Measurements from ENCODE around the gene RAB34. TPM values are rescaled to one million over a fixed set of nuclear protein-coding genes. Genes with fewer than 3 reads are reported as not detected.
A peak's percentile ranks its signal among the peaks of the same experiment; 100 is the strongest.

The RAB34 gene
- total and polyA plus RNA-seq, 2 donors (not counting 1 experiment from before 2014, with no cell fraction given): 17.1 to 18.0 TPM

DNA sequence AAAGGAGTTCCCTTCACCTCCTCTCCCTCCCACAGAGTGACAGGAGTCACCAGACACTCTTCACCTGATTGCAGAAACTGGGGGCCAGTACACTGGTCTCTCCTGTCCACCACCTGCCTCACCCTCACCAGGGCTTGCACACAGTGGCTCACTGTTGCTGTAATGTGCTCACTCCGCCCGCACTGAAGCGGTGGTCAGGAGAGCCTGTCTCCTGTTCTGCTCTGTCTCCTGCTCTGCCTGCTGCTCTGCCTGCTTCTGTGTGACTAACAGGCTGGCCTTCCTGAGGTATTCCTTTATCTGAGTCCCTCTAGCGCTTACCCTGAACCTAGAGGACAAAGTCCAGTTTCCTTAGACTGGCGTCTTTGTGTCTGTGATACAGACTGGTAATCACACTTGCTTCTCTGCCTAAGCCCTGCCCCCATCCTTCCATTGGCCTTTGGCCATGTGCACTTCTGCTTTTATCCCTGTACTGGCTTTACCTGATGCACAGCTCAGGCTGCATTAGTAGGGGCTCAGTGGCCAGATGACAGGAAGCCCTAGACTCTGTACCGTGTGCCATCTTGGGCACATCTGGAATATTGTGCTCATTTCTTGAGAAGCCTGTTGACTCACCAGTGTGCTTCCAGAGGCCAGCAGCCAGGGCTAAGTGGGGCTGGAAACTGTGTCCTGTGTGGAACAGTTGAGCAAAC lies 19.3 kb downstream of the RAB34 start:
- no peak for TF ChIP-seq EZH2 (IDR thresholded peaks at IDR 0.05; ENCODE audit: borderline replicate concordance, insufficient read depth, low read depth, low read length, poor library complexity, severe bottlenecking)
- TF ChIP-seq, protein P1, sequence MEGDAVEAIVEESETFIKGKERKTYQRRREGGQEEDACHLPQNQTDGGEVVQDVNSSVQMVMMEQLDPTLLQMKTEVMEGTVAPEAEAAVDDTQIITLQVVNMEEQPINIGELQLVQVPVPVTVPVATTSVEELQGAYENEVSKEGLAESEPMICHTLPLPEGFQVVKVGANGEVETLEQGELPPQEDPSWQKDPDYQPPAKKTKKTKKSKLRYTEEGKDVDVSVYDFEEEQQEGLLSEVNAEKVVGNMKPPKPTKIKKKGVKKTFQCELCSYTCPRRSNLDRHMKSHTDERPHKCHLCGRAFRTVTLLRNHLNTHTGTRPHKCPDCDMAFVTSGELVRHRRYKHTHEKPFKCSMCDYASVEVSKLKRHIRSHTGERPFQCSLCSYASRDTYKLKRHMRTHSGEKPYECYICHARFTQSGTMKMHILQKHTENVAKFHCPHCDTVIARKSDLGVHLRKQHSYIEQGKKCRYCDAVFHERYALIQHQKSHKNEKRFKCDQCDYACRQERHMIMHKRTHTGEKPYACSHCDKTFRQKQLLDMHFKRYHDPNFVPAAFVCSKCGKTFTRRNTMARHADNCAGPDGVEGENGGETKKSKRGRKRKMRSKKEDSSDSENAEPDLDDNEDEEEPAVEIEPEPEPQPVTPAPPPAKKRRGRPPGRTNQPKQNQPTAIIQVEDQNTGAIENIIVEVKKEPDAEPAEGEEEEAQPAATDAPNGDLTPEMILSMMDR (IDR thresholded peaks at IDR 0.05): no peak
- no peaks in the 10 kb centered on the region for H4K20me1 ChIP-seq (ENCODE audit: control insufficient read depth, insufficient read depth, low read length, poor library complexity, severe bottlenecking)
- peak overlapping the region; percentile 23 for H3K27ac Mint-ChIP-seq
- H3K4me2 ChIP-seq (replicated peaks; ENCODE audit: low read depth, low read length, poor library complexity, severe bottlenecking): no peak overlapping the region
- H3K9me3 Mint-ChIP-seq (ENCODE audit: insufficient read depth): no peaks in the 10 kb centered on the region
- ChIA-PET CTCF (no interaction called here), POLR2A (no interaction called here)
- intact Hi-C loops (cut with micrococcal nuclease): no loop called here
- no peaks in the 10 kb centered on the region for H3K27me3 ChIP-seq (replicated peaks in 1 of 4; ENCODE audit: control extremely low read depth in 1 of 4, control insufficient read depth in 3 of 4, insufficient read depth in 4 of 4, low read length in 3 of 4)
- H2AFZ ChIP-seq (ENCODE audit: insufficient read depth, low read depth, low read length, poor library complexity, severe bottlenecking): no peak overlapping the region
- peaks cover 12 to 96% of the 10 kb centered on the region in 2 experiments for H3K36me3 ChIP-seq (replicated peaks in 1 of 2; ENCODE audit: control extremely low read depth in 1 of 2, control insufficient read depth in 1 of 2, extremely low read depth in 1 of 2, insufficient read depth in 2 of 2, low read length in 1 of 2)
- DNase-seq: no peak
- no peak overlapping the region for H3K27ac ChIP-seq (ENCODE audit: low read length in 2 of 2)
- no peak overlapping the region for H3K4me3 ChIP-seq (ENCODE audit: control extremely low read depth in 1 of 5, extremely low read depth in 1 of 5, insufficient read depth in 1 of 5, low read depth in 2 of 5, low read length in 4 of 5)
- no peaks in the 10 kb centered on the region for H3K4me1 Mint-ChIP-seq
- no peak for ATAC-seq (ENCODE audit: low read depth)
- H3K79me2 ChIP-seq (ENCODE audit: control insufficient read depth, insufficient read depth, low read length): no peaks in the 10 kb centered on the region
- H3K27me3 Mint-ChIP-seq: no peaks in the 10 kb centered on the region
- H3K4me3 Mint-ChIP-seq: no peak overlapping the region
- no peak overlapping the region for H3K9ac ChIP-seq (ENCODE audit: low read length)
- WGBS (ENCODE audit: insufficient coverage): 95% methylated on average over 6 of the region's 6 CpGs
- H3K4me1 ChIP-seq (ENCODE audit: control insufficient read depth in 2 of 2, insufficient read depth in 2 of 2, low read length in 2 of 2): no peaks in the 10 kb centered on the region
- no peaks in the 10 kb centered on the region for H3K9me3 ChIP-seq (ENCODE audit: control extremely low read depth in 1 of 3, control insufficient read depth in 2 of 3, insufficient read depth in 1 of 3, low read length in 2 of 3)

DNA sequence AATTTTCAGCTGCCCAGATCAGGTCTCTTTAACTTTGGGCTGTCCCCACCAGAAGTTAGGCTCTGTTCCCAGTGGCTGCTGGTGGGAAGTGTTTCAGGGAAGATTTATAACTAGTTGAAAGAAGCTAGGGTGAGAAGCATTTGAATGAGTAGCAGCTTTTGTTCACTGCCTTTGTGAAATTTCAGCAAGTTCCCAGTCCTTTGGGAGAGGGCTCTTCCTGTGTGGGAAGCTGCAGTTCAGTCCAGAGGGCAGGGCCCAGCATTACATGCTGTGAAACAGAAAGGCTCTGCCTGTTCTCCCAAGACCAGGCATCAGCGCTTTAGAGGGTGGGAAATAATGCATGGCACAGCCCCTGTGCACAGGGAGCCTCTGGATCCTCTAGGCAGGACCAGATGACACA lies 23.8 kb downstream of the RAB34 start:
- Histone ChIP-seq H4K20me1 (ENCODE audit: control insufficient read depth, insufficient read depth, low read length, poor library complexity, severe bottlenecking) (peaks cover 7% of the 10 kb centered on the region), H3K79me2 (ENCODE audit: control insufficient read depth, insufficient read depth, low read length) (no peaks in the 10 kb centered on the region), H3K27ac (ENCODE audit: low read length in 2 of 2) (no peak overlapping the region), H3K4me2 (replicated peaks; ENCODE audit: low read depth, low read length, poor library complexity, severe bottlenecking) (no peak overlapping the region), H3K9me3 (ENCODE audit: control extremely low read depth in 1 of 3, control insufficient read depth in 2 of 3, insufficient read depth in 1 of 3, low read length in 2 of 3) (no peaks in the 10 kb centered on the region), H3K9ac (ENCODE audit: low read length) (no peak overlapping the region), H3K4me3 (ENCODE audit: control extremely low read depth in 1 of 5, extremely low read depth in 1 of 5, insufficient read depth in 1 of 5, low read depth in 2 of 5, low read length in 4 of 5) (no peak overlapping the region), H3K36me3 (replicated peaks in 1 of 2; ENCODE audit: control extremely low read depth in 1 of 2, control insufficient read depth in 1 of 2, extremely low read depth in 1 of 2, insufficient read depth in 2 of 2, low read length in 1 of 2) (peaks cover 27 to 76% of the 10 kb centered on the region in 2 experiments), H3K4me1 (ENCODE audit: control insufficient read depth in 2 of 2, insufficient read depth in 2 of 2, low read length in 2 of 2) (no peaks in the 10 kb centered on the region), H3K27me3 (replicated peaks in 1 of 4; ENCODE audit: control extremely low read depth in 1 of 4, control insufficient read depth in 3 of 4, insufficient read depth in 4 of 4, low read length in 3 of 4) (no peaks in the 10 kb centered on the region), H2AFZ (ENCODE audit: insufficient read depth, low read depth, low read length, poor library complexity, severe bottlenecking) (no peak overlapping the region)
- Mint-ChIP-seq H3K9me3 (ENCODE audit: insufficient read depth) (no peaks in the 10 kb centered on the region), H3K27ac (no peak overlapping the region), H3K4me1 (no peaks in the 10 kb centered on the region), H3K27me3 (no peaks in the 10 kb centered on the region), H3K4me3 (no peak overlapping the region)
- ATAC-seq (ENCODE audit: low read depth): no peak
- no peak for TF ChIP-seq EZH2 (IDR thresholded peaks at IDR 0.05; ENCODE audit: borderline replicate concordance, insufficient read depth, low read depth, low read length, poor library complexity, severe bottlenecking)
- TF ChIP-seq, protein P1 (IDR thresholded peaks at IDR 0.05): no peak
- no peak for DNase-seq
- intact Hi-C loops (cut with micrococcal nuclease): no loop called here
- CTCF ChIA-PET: interaction anchor here (1.5 kb wide), 1 partner anchor 153 kb away, joined by 3 read pairs; no protein-coding TSS in a partner anchor
- 83% methylated on average over 1 of the region's 1 CpG for WGBS (ENCODE audit: insufficient coverage)
- POLR2A ChIA-PET: no interaction called here
